ENCODE measurements around the gene SPARCL1. TPM values are rescaled to one million over a fixed set of nuclear protein-coding genes. Genes with fewer than 3 reads are reported as not detected.

Gene SPARCL1
- total and polyA plus RNA-seq, 9 of the 15 experiments (the other 6 are each of a cell fraction or from before 2014, with no cell fraction given): 0.03 to 0.71 (median 0.05) TPM; not detected in 3

DNA sequence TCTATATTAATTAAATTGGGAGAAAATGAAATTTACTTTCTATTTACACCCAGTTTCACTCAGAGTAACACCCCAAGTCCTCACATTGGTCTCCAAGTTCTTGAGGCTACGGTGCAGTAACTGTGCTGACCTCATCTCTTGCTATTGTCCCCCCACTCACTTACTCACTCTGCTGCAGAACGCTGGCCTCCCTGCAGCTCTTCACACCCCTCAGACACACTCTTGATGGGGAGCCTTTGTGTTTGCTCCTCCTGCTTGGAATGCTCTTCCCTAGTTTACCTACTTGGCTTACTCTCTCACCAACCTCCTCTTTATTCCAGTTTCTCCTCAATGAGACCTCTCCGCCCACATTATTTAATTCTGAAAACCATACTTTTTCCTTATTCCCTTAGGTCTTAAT is 22.2 kb upstream of the SPARCL1 start (continued):
- no peak for TF ChIP-seq ZNF41 (CRISPR knock-in tag; conservative IDR thresholded peaks at IDR 0.05)
- TF ChIP-seq ZNF232 (CRISPR knock-in tag; IDR thresholded peaks at IDR 0.05): no peak
- TF ChIP-seq FOS (IDR thresholded peaks at IDR 0.05; ENCODE audit: extremely low read depth, insufficient read length): no peak
- TF ChIP-seq NR3C1 (CRISPR knock-in tag; IDR thresholded peaks at IDR 0.05): no peak
- TF ChIP-seq, protein P1, sequence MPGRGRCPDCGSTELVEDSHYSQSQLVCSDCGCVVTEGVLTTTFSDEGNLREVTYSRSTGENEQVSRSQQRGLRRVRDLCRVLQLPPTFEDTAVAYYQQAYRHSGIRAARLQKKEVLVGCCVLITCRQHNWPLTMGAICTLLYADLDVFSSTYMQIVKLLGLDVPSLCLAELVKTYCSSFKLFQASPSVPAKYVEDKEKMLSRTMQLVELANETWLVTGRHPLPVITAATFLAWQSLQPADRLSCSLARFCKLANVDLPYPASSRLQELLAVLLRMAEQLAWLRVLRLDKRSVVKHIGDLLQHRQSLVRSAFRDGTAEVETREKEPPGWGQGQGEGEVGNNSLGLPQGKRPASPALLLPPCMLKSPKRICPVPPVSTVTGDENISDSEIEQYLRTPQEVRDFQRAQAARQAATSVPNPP (IDR thresholded peaks at IDR 0.05; ENCODE audit: borderline replicate concordance, insufficient read depth, insufficient read length): no peak
- no peak for TF ChIP-seq SAFB2 (IDR thresholded peaks at IDR 0.05; ENCODE audit: borderline replicate concordance, low read depth, low read length, severe bottlenecking)

DNA sequence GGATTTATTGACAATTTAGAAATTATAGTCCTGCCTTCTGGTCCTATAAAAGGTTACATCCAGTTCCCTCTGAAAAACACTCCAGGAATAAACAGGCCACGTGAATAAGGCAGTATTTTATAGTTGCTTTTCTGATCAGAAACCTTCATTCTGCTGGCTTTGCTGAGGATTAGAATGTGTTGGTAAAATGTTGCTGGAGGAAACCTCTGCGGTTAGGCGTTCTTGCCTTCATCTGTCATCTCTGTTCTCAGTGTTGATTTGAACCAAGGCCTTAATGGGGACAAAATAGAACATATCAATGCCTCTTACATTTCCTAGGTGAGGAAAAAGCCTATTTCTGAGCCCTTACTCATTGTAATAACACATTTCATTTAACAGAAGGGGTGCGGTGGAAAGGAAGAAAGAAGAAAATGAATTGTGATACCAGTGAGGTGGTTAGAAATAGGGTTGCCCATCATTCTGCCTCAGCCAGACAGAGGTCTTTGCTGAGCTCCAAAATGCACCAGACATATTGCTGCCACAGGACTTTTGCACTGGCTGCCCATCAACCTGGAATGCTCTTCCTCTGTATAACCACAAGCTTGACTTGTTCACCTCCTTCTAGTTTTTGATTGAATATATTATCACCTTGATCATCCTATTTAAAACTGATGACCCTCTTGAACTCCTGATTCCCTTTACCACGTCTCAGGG is 18.0 kb upstream of the SPARCL1 start:
- Histone ChIP-seq H3K4me1 (replicated peaks in 1 of 2; ENCODE audit: control insufficient read depth in 2 of 2, insufficient read depth in 2 of 2, low read length in 2 of 2) (no peaks in the 10 kb centered on the region), H3K4me3 (no peak overlapping the region), H2AFZ (ENCODE audit: low read depth, low read length) (no peak overlapping the region), H3K9ac (ENCODE audit: insufficient read depth in 1 of 2, low read depth in 2 of 2, low read length in 2 of 2) (no peak overlapping the region), H4K20me1 (replicated peaks; ENCODE audit: control insufficient read depth, insufficient read depth, low read length) (no peaks in the 10 kb centered on the region), H3K79me2 (ENCODE audit: control insufficient read depth, insufficient read depth, low read length) (no peaks in the 10 kb centered on the region), H3K9me1 (ENCODE audit: control insufficient read depth, insufficient read depth, low read length) (no peaks in the 10 kb centered on the region), H3K27ac (ENCODE audit: extremely low read depth, low read depth, low read length) (no peak overlapping the region), H3K4me2 (ENCODE audit: insufficient read depth, low read length) (no peak overlapping the region), H3K36me3 (ENCODE audit: control insufficient read depth, insufficient read depth, low read length) (no peaks in the 10 kb centered on the region), H3K9me3 (replicated peaks; ENCODE audit: control insufficient read depth, insufficient read depth, low read depth, low read length) (0 out of 2 replicates have a peak, but pooled peaks cover 2% of the 10 kb centered on the region), H3K27me3 (ENCODE audit: control insufficient read depth in 2 of 2, insufficient read depth in 2 of 2, low read length in 2 of 2) (no peaks in the 10 kb centered on the region; a peak in 2 of 5 replicates)
- DNase-seq (ENCODE audit: extremely low read depth in 1 of 4, low spot score in 3 of 4) (no peak), ATAC-seq (no peak), FAIRE-seq (no peak)
- intact Hi-C loops (cut with micrococcal nuclease): no loop called here
- WGBS (ENCODE audit: insufficient coverage, low coverage, missing lambda C conversion rate): 2% methylated on average over 5 of the region's 5 CpGs
- BruUV-seq (replicated peaks): no TSS peak
- ChIA-PET CTCF (ENCODE audit: low intra/inter-chr PET ratio) (no interaction called here), POLR2A (no interaction called here)
- TF ChIP-seq, protein P2, sequence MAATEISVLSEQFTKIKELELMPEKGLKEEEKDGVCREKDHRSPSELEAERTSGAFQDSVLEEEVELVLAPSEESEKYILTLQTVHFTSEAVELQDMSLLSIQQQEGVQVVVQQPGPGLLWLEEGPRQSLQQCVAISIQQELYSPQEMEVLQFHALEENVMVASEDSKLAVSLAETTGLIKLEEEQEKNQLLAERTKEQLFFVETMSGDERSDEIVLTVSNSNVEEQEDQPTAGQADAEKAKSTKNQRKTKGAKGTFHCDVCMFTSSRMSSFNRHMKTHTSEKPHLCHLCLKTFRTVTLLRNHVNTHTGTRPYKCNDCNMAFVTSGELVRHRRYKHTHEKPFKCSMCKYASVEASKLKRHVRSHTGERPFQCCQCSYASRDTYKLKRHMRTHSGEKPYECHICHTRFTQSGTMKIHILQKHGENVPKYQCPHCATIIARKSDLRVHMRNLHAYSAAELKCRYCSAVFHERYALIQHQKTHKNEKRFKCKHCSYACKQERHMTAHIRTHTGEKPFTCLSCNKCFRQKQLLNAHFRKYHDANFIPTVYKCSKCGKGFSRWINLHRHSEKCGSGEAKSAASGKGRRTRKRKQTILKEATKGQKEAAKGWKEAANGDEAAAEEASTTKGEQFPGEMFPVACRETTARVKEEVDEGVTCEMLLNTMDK (IDR thresholded peaks at IDR 0.05; ENCODE audit: borderline replicate concordance, insufficient read depth, low read depth, low read length, poor library complexity, severe bottlenecking): no peak
- peak; percentile 73 for TF ChIP-seq RBM25 (IDR thresholded peaks at IDR 0.05; ENCODE audit: low read depth, low read length, severe bottlenecking)
- in situ Hi-C loops (cut with MboI): no loop called here

Measured in K562 (cell line).